H9 (cell line): ENCODE measurements around the gene BRCA1. TPM values are rescaled to one million over a fixed set of nuclear protein-coding genes. Genes with fewer than 3 reads are reported as not detected.
A peak's percentile ranks its signal among the peaks of the same experiment; 100 is the strongest.

Experiments used
- DNase-seq: peaks from one replicate; pipeline ENCODE4 v3.0.0-alpha.2; 2017
- H2AFZ ChIP-seq: one replicate; pipeline ENCODE4 v1.6.1; 2013; ENCODE audit warnings: mild to moderate bottlenecking, low read length, control low read depth, moderate library complexity
- H2AK5ac ChIP-seq: 2 replicates; pipeline ENCODE4 v1.6.1; 2013; ENCODE audit warnings: low read length, control low read depth, mixed read lengths; ENCODE audit not compliant: insufficient read length
- H2BK120ac ChIP-seq: one replicate; pipeline ENCODE4 v1.6.1; 2013; ENCODE audit warnings: low read depth, mild to moderate bottlenecking, low read length, control low read depth, inconsistent platforms; ENCODE audit not compliant: poor library complexity, severe bottlenecking
- H2BK12ac ChIP-seq: 2 replicates; pipeline ENCODE4 v1.6.1; 2013; ENCODE audit warnings: low read length, control low read depth, mixed read lengths, low read depth; ENCODE audit not compliant: insufficient read length
- H2BK15ac ChIP-seq: 2 replicates; pipeline ENCODE4 v1.6.1; 2013; ENCODE audit warnings: low read depth, low read length, control low read depth
- H2BK20ac ChIP-seq: one replicate; pipeline ENCODE4 v1.6.1; 2013; ENCODE audit warnings: low read depth, mild to moderate bottlenecking, low read length, control low read depth, inconsistent platforms; ENCODE audit not compliant: poor library complexity, severe bottlenecking
- H2BK5ac ChIP-seq: 2 replicates; pipeline ENCODE4 v1.6.1; 2013; ENCODE audit warnings: low read length, control low read depth, mixed read lengths; ENCODE audit not compliant: insufficient read length
- H3K14ac ChIP-seq: 2 replicates; pipeline ENCODE4 v1.6.1; 2013; ENCODE audit warnings: low read length, control low read depth; ENCODE audit not compliant: insufficient read depth
- H3K18ac ChIP-seq: 2 replicates; pipeline ENCODE4 v1.6.1; 2013; ENCODE audit warnings: low read depth, mild to moderate bottlenecking, mixed read lengths, low read length, control low read depth; ENCODE audit not compliant: insufficient read length
- H3K23ac ChIP-seq: 2 replicates; pipeline ENCODE4 v1.6.1; 2013; ENCODE audit warnings: low read length, control low read depth, mixed read lengths, low read depth; ENCODE audit not compliant: insufficient read length
- H3K23me2 ChIP-seq: 2 replicates; pipeline ENCODE4 v1.6.1; 2013; ENCODE audit warnings: low read depth, mild to moderate bottlenecking, mixed read lengths, low read length, control low read depth; ENCODE audit not compliant: insufficient read length, poor library complexity, severe bottlenecking
- H3K27ac ChIP-seq: 2 replicates; pipeline ENCODE4 v1.5.1; 2013; ENCODE audit warnings: low read length, control low read depth, mixed read lengths, low read depth; ENCODE audit not compliant: insufficient read length
- H3K27me3 ChIP-seq: 2 replicates; pipeline ENCODE4 v1.6.1; 2013; ENCODE audit warnings: low read length, control low read depth, inconsistent platforms; ENCODE audit not compliant: insufficient read depth
- H3K4ac ChIP-seq: 2 replicates; pipeline ENCODE4 v1.6.1; 2013; ENCODE audit warnings: low read depth, mild to moderate bottlenecking, control low read depth, inconsistent platforms, low read length, moderate library complexity
- H3K4me1 ChIP-seq: 2 replicates; pipeline ENCODE4 v1.6.1; 2013; ENCODE audit warnings: low read length, control low read depth, inconsistent platforms; ENCODE audit not compliant: insufficient read depth
- H3K4me2 ChIP-seq: 2 replicates; pipeline ENCODE4 v1.6.1; 2013; ENCODE audit warnings: low read length, control low read depth, mixed read lengths; ENCODE audit not compliant: insufficient read length, insufficient read depth
- H3K56ac ChIP-seq: 2 replicates; pipeline ENCODE4 v1.6.1; 2013; ENCODE audit warnings: low read depth, mild to moderate bottlenecking, mixed read lengths, low read length, control low read depth; ENCODE audit not compliant: insufficient read length
- H3K79me1 ChIP-seq: 2 replicates; pipeline ENCODE4 v1.6.1; 2013; ENCODE audit warnings: low read depth, mild to moderate bottlenecking, moderate library complexity, low read length, control low read depth, inconsistent platforms; ENCODE audit not compliant: insufficient read depth, poor library complexity, severe bottlenecking
- H3K79me2 ChIP-seq: 2 replicates; pipeline ENCODE4 v1.6.1; 2013; ENCODE audit warnings: low read length, control low read depth, inconsistent platforms; ENCODE audit not compliant: insufficient read depth
- H3K9ac ChIP-seq: 2 replicates; pipeline ENCODE4 v1.6.1; 2013; ENCODE audit warnings: low read length, control low read depth, mixed read lengths; ENCODE audit not compliant: insufficient read length; ENCODE audit errors: extremely low read depth
- H3K9me3 ChIP-seq: one replicate; pipeline ENCODE4 v1.6.1; 2013; ENCODE audit warnings: low read depth, low read length, inconsistent platforms; ENCODE audit not compliant: control insufficient read depth
- H3T11ph ChIP-seq: one replicate; pipeline ENCODE4 v1.6.1; 2013; ENCODE audit warnings: mild to moderate bottlenecking, low read length, control low read depth, inconsistent platforms
- H4K20me1 ChIP-seq: one replicate; pipeline ENCODE4 v1.6.1; 2013; ENCODE audit not compliant: control insufficient read depth, insufficient read length, insufficient read depth
- H4K5ac ChIP-seq: 2 replicates; pipeline ENCODE4 v1.6.1; 2013; ENCODE audit warnings: low read depth, mild to moderate bottlenecking, mixed read lengths, low read length, control low read depth; ENCODE audit not compliant: insufficient read length
- H4K8ac ChIP-seq: replicated peaks from 2 replicates; pipeline ENCODE4 v1.6.1; 2013; ENCODE audit warnings: low read length, control low read depth, mixed read lengths, low read depth; ENCODE audit not compliant: insufficient read length
- H4K91ac ChIP-seq: 2 replicates; pipeline ENCODE4 v1.6.1; 2013; ENCODE audit warnings: low read depth, mild to moderate bottlenecking, moderate library complexity, mixed read lengths, low read length, control low read depth; ENCODE audit not compliant: insufficient read length
- H3K27ac Mint-ChIP-seq, 3 experiments: 2 replicates in 2 of 3; 3 replicates in 1 of 3; pipeline ENCODE4 v1.8.0; 2020 to 2021; ENCODE audit warnings: mixed read lengths in 3 of 3, mild to moderate bottlenecking in 1 of 3, moderate library complexity in 1 of 3
- H3K27me3 Mint-ChIP-seq: 2 replicates; pipeline ENCODE4 v1.8.0; 2021; ENCODE audit warnings: low read depth, mild to moderate bottlenecking, moderate library complexity, mixed read lengths
- H3K36me3 Mint-ChIP-seq, 3 experiments: 2 replicates in 2 of 3; 3 replicates in 1 of 3; pipeline ENCODE4 v1.8.0; 2020 to 2021; ENCODE audit warnings: low read depth in 3 of 3, mixed read lengths in 3 of 3; ENCODE audit not compliant: insufficient read depth in 1 of 3
- H3K4me1 Mint-ChIP-seq, 2 experiments: 2 replicates each; pipeline ENCODE4 v1.8.0; 2020; ENCODE audit warnings: mixed read lengths in 2 of 2
- H3K4me3 Mint-ChIP-seq, 2 experiments: 2 replicates in 1 of 2; 3 replicates in 1 of 2; pipeline ENCODE4 v1.8.0; 2020 to 2021; ENCODE audit warnings: mild to moderate bottlenecking in 2 of 2, mixed read lengths in 2 of 2, moderate library complexity in 1 of 2
- H3K9me3 Mint-ChIP-seq, 2 experiments: 2 replicates in 1 of 2; 3 replicates in 1 of 2; pipeline ENCODE4 v1.8.0; 2020; ENCODE audit warnings: mild to moderate bottlenecking in 2 of 2, mixed read lengths in 2 of 2, moderate library complexity in 1 of 2
- CTCF ChIP-seq: fragments of 200-600 bp; sonication (generic); conservative IDR thresholded peaks from 3 replicates; pipeline ENCODE4 v1.8.0; 2021; ENCODE audit warnings: antibody characterized with exemption, mild to moderate bottlenecking
- whole genome bisulfite sequencing: extraction: QIAGEN DNeasy Blood & Tissue Kit; methylation state at CpG from one replicate; pipeline ENCODE4 v1.1.7; 2013; ENCODE audit warnings: missing lambda C conversion rate, low lambda C conversion rate, mixed read lengths; ENCODE audit not compliant: insufficient read length; ENCODE audit errors: extremely low coverage; 5-methylcytosine and 5-hydroxymethylcytosine counted together
- total RNA-seq: library from RNA; stranded (reverse); gene quantifications from 2 replicates; pipeline ENCODE4 v1.2.1, GENCODE V29; 2021

Gene BRCA1
- total RNA-seq, 1 experiment from 2014 or later: 32.3 TPM

- no peak for TF ChIP-seq CTCF
- H3K27ac Mint-ChIP-seq: no peak overlapping the region
- H2BK120ac ChIP-seq: no peak overlapping the region
- H2BK5ac ChIP-seq: no peak overlapping the region
- H3K23me2 ChIP-seq: peaks cover 14% of the 10 kb centered on the region
- no peak overlapping the region for H3T11ph ChIP-seq
- DNase-seq: no peak
- no peak overlapping the region for H3K18ac ChIP-seq
- H3K79me1 ChIP-seq: no peaks in the 10 kb centered on the region
- no peaks in the 10 kb centered on the region for H4K20me1 ChIP-seq
- H3K27me3 Mint-ChIP-seq: no peaks in the 10 kb centered on the region
- H3K14ac ChIP-seq: no peak overlapping the region; the same call in 1 of the 2 replicates
- no peak overlapping the region for H2AK5ac ChIP-seq
- no CpG with 5 or more reads among the region's 16 CpGs for WGBS
- H2BK15ac ChIP-seq: no peak overlapping the region
- H3K36me3 Mint-ChIP-seq: peaks cover 10 to 30% (median 25%) of the 10 kb centered on the region in 3 experiments; a peak in 6 of 7 replicates
- H3K79me2 ChIP-seq: no peaks in the 10 kb centered on the region; the same call in 1 of the 2 replicates
- no peak overlapping the region for H3K56ac ChIP-seq
- no peak overlapping the region for H3K27ac ChIP-seq
- H3K4me2 ChIP-seq: peak overlapping the region; percentile 79
- no peak overlapping the region for H3K23ac ChIP-seq
- H3K27me3 ChIP-seq: no peaks in the 10 kb centered on the region
- peaks cover 10% of the 10 kb centered on the region; the same call in 1 of the 2 replicates for H3K4me1 ChIP-seq
- no peak overlapping the region for H2AFZ ChIP-seq
- no peaks in the 10 kb centered on the region for H3K9me3 ChIP-seq
- H3K9me3 Mint-ChIP-seq: no peaks in the 10 kb centered on the region
- H3K4ac ChIP-seq: no peak overlapping the region
- no peak overlapping the region for H4K5ac ChIP-seq
- peaks cover 39 to 47% of the 10 kb centered on the region in 2 experiments for H3K4me1 Mint-ChIP-seq
- H4K91ac ChIP-seq: no peak overlapping the region
- H3K4me3 Mint-ChIP-seq: peak overlapping the region; percentile 75 to 98
- peak overlapping the region; percentile 54 for H3K9ac ChIP-seq
- H2BK12ac ChIP-seq: no peak overlapping the region
- no peak overlapping the region for H2BK20ac ChIP-seq
- H4K8ac ChIP-seq: no peak overlapping the region
These were observed 99.2 kb downstream of the BRCA1 start for GRCh38 chr17:43025766-43026537.
